Fibroblast of skin of back (primary cell): Measurements from ENCODE around the gene GATB.

ENCODE experiments used
- DNase-seq: peaks from one replicate; pipeline ENCODE4 v3.0.0-alpha.2; 2013

The GATB gene

DNA sequence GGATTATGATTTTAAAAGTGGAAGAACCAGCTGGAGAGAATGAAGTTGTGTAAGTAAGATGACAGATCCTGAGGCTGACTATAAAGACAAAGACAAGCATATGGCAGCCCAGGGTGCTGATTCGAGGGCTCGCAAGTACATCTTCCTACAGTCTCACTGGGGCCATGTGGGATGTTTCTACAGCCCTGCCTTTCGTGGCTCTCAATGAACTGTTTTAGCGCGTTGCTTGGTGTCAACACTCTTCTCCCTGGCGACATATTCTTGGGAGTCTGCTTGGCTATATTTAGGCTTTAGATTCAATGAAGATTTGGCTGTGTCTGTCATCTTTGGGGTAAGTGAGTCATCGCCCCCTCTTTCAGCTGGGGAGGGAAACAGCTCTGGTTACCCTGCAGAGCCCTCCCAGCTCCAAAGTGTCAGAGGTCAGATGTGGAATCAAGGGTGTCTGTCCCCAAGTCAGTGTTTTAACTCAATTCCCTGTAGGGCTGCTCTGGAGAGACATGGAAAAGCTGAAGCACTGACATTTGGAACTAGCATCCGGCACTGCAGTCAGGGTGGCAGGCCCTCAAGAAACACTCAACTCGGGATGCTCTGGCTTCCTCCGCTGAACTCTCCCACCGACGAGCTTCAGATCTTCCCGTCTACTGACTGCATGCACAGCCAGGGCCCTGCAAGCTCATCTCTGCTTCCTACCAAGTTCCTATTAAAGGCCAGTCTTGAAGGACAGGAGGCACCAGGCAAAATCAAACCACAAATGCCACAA, 65.7 kb downstream of the GATB start:
- DNase-seq = no peak

DNA sequence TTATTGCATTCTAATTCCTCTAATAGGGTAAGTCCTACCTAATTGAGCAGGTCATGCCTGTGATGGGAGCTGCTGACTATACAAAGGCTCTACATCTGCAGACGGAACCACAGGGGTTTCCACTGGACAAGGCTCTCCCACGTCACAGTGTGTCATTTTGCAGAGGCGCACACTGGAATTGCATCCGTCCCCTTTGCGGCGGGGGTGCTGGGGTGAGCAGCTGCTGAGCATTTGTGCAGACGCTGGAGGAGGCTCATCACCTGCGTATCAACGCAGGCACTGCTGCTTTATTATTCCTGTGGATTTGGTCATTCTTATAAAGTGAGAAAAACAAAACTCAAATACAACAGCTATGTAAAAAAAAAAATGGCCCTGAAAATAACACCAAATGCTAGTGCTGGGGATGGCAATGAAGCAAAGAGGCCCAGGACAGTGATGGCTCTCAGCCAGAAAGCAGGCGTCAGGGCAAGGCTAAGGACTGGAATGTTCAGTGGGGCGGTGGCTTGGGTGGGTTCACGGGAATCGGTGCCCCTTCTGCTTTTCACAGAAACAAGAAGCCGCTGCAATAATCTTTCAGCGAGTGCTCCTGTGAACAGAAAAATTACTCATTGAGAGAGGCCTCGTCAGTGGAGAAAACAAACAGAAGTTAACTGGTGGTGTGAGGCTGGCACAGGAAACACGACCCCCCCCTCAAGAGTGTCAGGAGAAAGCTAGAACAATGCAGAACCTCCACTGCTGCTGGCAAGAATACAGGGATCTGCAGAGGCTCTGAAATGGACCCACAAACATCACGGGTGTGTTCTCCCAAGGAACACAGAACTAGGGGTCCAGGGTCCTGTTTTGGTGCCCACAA, 67.8 kb downstream of the GATB start:
- no peak for DNase-seq

DNA sequence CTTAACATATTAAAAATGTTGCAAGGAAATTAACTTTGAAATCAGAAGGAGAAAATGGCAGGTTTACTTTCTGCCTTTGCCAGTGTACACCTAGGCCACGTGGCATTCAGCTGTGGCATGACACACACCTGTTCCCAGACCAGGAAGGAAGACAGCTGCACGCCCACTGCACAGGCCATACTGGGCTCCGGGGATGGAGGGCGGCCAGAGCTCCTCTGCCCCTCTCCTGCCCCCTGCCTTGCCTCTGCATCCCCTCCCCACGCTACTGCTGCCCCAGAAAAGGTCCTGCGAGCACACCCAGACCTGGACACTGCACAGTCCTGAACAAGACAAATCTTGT, 68.4 kb downstream of the GATB start:
- no peak for DNase-seq

DNA sequence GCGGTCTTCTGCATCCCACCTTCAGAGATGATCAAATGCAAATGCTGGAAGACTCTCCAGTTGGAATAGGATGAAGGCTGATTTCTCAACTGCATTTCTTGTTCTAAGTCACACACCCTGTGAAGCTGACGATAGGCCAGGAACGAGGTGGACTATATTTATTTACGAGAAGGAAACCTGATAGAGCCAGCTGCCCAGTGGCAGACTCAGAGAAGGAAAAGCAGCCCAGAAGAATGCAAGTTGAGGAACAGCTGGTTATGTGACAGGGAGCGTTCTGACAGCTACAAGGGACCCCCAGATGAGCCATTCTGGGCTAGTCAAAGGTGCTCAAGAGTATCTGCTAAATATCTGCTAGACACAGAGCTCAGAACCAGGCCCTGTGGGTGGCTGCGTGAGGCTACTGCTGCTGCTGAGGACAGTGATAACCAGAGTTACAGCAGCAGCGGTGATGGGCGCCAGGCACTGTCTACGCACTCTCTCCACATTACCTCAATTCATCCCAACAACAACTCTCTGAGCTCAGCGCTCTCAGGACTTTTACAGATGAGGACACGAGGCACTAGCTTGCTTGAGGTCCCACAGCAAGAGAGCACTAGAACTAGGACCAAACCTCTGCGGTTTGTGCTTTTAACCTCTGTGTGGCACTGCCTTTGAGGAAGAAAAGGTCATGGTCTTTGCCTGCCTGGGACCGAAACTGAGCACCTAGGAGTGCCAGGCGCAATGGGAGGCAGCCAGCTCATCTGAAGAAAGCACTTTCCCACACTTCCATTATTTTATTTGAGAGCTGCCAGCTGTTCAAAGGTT, 69.0 kb downstream of the GATB start:
- no peak for DNase-seq

DNA sequence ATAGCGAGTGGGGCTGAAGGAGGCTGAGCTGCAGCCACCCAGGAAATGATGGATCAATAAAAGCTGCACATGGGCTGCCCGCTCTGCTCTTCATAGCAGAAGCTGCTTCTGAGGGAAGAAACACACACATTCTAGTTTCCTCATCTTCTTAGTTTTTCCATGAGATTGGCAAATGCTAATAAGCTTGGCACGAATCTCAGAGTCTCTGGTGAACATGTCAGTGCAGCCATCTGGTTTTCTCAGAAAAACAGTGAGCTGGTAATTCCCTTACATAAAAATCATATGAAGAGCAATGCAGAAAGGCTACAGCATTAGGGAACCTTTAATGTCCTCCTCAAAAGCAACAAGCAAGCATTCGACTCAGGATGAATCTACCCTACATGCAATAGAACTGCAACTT, 69.9 kb downstream of the GATB start:
- no peak for DNase-seq

DNA sequence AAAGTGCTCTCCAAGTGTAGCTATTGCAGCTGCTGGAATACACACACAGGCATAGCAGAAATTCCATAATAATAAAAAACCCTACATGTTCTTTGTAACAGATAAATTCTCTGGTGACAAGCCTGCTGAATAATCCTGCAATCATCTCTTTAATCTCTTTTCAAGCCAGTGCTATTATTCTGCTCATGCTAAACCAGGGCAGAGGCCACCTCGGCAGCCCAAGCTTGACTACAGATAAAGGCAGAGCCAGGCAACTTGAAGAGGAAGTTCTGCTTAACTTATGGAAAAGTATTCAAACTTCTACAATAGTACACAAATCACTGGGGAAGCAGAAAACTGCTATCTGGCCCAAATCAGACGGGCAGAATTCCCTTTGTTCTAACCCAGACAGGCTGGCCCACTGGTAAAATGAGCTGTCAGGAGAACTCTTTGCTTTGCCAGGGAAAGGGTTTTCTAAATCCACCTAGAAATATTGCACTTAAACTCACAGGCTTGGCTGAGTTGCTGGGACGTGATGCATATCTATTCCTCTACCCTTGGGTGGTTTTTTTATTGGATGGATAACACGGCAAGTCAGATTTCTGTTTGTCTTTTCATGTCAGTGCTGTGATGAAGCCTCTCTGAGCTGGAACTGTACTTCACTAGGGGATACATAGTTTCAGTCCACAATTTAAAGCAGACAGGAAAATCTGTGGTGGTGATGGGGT, 70.5 kb downstream of the GATB start:
- peak; percentile 53 for DNase-seq

DNA sequence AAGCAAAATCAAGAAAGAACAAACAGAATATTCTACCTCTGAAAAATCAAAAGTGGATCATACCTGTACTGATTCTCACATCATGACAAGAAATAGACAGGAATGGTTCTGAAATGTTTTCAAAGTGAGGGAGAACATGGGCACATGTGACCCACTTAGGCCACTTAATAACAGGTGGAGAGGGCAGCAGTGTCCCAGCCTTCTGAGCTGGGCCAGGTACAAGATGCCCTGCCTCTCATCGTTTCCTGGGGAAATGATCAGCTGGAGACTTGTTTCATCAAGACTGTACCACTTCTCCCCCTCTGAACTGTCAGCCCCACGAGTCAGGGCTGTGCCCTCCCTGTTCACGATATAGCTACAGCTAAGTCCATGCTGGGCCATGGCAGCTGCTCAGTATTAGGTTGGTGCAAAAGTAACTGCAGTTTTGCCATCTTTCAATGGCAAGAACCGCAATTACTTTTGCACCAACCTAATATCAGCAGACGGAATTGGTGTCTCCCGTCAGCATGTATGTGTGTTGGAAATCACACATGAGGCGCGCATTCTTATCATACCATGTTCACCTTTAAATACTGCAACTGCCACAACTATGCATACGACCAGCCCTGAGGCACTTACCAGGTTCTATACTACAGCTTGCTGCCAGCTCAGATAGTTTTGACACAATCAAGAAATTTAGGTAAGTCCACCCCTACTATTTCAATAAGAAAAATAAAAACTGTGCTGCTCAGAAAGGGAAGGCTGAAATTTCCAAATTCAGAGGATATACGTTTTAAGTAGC, 71.4 kb downstream of the GATB start:
- DNase-seq = no peak

DNA sequence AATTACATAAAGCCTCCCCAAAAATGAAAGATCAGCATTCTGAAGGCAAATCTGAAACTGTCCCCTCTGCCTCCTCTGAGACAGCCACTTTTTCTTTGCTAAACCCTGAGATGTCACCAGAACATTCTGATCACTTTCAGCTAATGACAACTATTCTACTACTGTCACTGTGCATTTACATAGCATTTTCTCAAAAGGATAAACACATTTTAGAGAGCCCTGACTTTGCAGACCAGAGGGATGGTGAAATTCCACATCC, 72.1 kb downstream of the GATB start:
- no peak for DNase-seq

DNA sequence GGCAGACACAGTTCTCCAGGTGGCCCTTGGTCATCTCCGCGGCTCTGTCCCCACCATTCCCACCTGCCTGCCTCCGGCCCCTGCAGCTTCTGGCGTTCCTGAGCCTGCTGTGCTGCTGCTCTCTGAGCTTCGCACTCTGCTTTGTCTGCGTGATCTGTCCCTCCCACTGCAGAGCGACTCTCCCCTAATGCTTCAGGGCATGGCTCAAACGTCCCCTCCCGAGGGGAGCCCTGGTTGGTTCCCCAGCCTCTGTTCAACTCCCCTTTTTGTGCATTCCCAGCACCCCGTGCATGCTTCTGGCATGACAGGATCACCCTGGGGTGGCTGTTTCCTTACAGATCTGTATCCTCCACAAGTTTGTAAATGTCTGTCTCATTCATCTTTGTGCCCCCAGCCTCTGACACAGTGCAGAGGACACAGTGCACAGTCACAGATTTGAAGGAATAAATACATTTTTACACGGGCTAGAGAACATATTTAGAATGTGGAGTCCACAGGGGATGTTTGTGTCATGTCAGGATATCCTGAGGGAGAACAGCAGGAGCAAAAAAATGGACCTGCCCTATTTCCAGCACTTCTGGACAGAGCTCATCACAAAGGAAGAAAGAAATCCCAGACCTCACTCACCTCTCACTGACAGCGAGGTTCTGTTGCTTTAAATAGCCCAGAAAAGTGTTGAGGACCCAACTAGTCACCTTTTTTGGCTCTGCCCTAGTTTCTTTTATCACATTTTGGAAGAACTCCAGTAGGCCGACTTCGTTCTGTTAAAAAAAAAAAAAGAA, 72.6 kb downstream of the GATB start:
- peak; percentile 57 for DNase-seq

DNA sequence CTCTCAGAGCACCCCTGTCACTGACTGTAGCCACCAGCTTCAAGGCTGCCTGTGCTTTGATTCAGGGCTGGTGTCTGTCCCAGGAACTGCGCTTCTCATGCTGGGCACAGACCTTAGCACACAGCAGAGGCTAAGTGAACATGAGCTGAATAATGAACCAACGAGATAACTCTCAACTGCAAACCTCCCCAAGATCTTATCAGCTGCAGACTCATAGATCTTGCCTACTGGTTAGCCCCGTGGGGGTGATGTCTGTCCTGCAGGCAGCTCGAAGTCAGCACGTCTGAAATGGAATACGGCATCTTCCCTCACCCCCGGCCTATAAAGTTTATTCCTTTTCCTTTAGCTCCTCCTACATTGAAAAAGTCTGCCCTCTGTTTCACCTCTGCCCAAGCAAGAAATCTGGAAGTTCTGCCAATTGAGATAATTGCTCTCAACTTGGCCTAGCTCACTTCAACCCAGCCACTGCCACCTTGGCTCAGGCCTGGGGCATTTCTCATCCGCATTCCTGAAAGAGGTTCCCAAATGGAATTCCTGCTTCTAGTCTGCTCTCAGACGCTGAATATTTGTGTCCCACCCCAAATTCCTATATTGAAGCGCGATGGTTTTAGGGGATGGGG, 73.7 kb downstream of the GATB start:
- DNase-seq = no peak

DNA sequence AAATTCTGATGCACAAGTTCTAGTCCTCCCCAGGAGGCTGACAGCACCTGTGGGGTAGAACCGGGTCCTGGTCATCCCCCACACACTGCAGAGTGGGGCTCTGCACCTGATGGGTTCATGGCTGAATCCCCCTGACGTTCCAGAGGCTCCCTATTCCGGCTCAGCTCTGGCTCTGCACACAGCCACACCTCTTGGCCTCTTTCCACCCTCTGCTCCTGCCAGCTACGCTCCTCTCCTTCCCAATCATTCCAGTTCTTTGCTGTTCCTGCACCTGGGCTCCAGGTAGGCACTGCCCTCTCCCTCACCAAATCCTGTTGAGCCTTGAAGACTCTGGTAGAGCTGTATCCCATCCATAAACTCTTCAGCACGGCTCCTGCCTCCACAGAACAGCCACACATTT, 75.5 kb downstream of the GATB start:
- no peak for DNase-seq

DNA sequence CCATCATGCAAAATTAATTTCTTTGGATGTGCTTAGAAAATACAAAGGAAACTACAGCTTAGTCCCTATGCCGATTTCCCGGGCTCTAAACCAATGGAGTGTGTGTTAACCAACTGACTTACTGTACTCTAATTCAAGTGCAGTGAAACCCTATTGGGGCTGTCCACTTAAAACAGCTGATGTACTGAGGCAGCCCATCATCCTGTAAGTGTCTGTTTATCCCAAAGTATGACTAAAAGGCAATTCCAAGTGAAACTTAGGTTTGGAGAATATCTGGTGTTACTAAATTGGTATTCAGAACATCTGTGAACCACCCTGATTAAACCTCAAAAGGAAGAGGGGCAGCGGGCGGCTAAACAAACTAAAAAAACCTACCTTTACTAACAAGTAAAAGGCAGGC, 79.7 kb downstream of the GATB start:
- no peak for DNase-seq

DNA sequence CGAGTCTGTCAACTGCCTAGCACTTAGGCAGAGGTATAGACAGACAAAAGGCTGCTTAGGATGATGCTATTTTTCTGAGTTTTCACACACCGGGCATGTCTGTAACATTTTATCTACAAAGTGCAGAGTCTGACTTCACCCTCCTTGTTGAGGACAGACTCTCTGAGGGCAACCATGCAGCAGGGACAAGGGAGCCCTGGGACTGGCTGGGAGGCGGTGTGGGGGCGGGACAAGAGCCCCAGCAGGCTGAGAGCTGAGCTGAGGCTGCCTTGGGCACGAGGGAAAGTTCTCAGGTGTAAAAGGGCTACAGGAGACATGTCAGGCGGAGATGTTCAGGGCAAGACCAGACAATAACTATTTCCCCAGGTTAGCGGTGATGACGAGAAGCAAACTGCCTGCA, 81.6 kb downstream of the GATB start:
- no peak for DNase-seq

DNA sequence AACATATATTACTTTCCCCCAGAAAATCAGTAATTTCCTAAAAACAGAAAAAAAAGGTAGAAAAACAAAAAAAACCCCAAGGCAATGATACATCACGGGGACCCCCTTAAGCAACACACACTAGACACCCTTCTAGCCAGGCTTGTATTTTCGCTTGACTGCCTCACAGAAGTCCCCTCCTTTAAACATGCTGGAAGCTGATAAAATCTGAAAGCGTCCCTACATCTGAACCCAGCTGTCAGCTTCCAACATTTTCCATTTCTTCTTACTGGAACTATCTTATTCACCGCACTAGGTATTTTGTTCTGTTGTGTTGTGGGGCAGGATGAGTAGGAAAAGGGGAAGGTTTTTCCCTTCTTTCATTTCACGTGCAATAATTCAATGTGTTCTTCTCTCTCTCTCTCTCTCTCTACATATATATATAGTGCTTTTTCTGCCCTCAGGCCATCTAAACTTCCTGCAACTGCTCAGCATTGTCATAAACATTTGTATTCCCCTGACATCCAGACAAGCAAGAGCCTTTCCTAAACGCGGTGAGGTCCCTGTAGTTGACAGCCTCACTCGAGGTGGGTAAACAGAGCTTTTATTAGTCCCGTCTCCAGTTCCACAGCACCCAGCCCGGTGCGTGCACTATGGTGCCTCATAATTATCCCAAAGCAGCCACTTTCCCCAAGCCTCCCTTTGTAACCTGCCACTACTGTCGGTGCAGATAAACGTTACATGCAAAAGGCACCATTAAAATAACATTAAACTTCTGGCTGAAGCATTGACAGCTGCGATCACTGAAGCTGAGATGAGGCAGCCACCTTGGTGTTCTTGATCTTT, 82.5 kb downstream of the GATB start:
- DNase-seq = no peak

DNA sequence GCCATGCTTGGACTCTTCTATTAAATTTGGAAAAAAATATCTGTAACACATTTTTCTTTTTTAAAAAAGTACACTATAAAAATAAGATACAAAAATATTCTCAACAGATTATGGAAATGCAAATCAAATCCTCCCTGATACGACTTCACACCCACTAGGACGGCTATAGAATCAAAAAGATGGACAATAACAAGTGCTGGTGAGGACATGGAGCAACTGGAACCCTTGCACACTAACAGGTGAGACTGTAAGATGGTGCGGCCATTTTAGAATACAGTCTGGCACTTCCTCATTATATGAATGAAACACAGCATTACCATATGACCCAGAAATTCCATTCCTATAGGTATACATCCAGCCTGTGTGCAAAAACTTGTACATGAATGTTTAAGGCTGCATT, 83.6 kb downstream of the GATB start:
- DNase-seq = no peak

DNA sequence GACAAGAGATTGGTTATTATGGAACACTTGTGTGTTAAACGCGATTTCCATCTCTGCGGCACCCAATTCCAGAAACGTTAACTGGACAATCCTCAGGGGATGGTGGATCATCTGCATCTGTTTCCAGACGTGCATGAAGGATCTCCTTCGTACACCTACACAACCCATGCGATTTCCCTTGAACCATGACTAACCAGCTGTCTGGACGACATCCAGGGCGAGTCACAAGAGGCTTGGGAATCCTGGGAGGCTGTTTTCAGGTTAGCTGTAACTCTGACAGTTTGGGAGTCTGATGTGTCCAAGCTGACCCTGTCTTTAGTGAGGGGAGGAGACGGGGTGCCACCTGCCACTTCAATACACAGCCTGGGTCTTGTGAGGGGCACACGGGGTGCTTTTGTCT, 84.5 kb downstream of the GATB start:
- peak; percentile 65 for DNase-seq

DNA sequence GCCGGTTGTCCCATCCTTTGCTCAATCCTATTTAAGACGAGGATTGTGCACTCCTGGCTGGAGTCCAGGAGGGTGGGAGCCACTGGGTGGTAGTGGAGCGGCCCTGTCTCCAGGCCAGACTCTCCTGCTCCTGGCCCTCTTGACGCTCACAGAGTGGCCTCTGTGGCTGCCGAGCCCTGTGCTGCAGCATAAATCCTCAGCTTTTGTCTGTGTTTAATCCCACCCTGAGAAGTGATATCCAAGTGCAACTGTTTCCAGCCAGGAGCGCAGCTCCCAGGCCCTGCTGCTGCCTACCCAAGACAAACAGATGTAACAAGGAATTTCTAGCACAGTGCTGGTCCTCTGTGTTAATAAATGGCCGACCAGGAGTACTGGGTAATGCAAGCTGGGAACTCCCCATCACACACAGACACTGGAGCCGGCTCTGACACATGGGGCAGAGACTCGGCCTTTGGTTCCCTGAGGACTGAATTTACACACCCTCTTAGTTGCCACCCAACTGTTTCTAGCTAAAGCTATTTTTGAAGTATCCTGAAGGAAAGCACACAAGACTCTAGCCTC, 85.3 kb downstream of the GATB start:
- no peak for DNase-seq

DNA sequence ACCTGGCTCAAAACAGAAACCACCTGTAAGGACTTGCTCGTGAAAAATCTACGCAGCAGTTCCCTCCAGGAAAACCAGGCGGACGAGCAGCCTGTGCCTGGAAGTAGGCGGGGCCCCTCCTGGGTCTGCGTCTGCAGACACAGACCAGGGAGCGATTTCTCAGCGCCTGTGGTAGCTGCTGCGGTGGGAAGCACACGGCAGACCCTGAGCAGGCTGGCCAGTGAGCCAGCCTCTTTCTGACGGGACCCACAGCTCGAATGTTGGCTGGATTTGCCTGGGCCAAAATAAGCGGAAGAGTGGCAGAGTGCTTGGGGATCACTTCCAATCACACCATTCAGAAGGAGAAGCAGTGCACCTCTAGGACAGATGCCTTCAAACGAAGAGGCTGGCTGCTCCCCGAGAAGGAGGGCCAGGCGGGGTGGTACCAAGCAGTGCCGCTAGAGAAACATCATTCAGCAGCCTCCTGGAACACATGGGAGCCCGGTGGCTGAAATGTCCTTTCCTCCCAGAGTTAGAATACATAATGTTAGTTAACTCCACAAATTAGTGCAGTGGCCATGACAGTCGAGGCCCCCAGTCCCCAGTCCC, 85.9 kb downstream of the GATB start:
- DNase-seq = peak; percentile 16

DNA sequence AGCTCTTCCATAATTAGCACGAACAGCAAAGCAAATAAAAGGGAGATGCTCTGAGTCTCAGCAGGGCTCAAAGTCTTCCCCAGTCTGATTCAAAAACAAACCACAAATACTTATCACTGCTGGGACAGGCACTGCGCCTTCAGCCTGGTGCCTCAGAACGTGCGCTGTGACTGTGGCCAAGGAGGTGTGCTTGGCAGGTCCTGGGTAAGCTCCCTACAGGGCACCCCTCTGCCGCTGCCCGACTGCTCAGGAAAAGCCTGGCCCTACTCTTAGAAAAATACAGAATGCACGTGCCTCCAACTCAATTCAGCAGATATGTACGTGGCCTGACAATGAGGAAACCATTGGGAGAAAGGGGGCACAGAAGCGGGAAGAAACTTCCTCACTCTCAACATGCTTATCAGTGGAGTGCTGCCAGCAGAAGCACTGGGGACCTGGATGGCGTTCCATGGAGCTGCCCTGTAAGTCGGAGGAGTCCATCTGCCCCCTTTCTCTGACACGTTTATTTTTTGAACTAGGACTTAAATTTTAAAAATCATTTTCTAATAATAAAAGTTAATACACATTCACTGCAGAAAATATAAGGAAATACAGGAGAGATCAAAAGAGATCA, 86.8 kb downstream of the GATB start:
- DNase-seq = no peak
